ENCODE results near the gene TMEM259. TPM values are rescaled to one million over a fixed set of nuclear protein-coding genes. Genes with fewer than 3 reads are reported as not detected.

TMEM259 gene
- total and polyA plus RNA-seq, 7 donors = 67.1 to 133 (median 88.8) TPM

- intact Hi-C loops (cut with DNase I) = no loop called here
- Histone ChIP-seq H3K27me3 (ENCODE audit: insufficient read depth in 3 of 3, low read length in 2 of 3) (peaks cover 0 to 39% (median 21%) of the 10 kb centered on the region in 3 donors), H3K9me3 (no peaks in the 10 kb centered on the region), H3K27ac (no peak overlapping the region), H3K4me3 (no peak overlapping the region), H3K36me3 (ENCODE audit: insufficient read depth in 1 of 2, low read depth in 1 of 2) (peaks cover 0 to 8% of the 10 kb centered on the region in 2 donors), H3K4me1 (no peaks in the 10 kb centered on the region)
- no peak for ATAC-seq
- no peak for TF ChIP-seq CTCF (IDR thresholded peaks at IDR 0.05)
- WGBS, 3 donors = 54 to 64% (median 57%) methylated on average over 23 to 32 of the region's 32 CpGs
- no peak for DNase-seq
Observed at GRCh38 chr19:1004204-1004802, 16.6 kb downstream of the TMEM259 start.

GRCh38 chr19:1003283-1003682 is 17.6 kb downstream of the TMEM259 start:
- Histone ChIP-seq H3K36me3 (ENCODE audit: insufficient read depth in 1 of 2, low read depth in 1 of 2) (no peaks in the 10 kb centered on the region), H3K9me3 (no peaks in the 10 kb centered on the region), H3K4me3 (no peak overlapping the region), H3K27ac (no peak overlapping the region), H3K27me3 (ENCODE audit: insufficient read depth in 3 of 3, low read length in 2 of 3) (peaks cover 0 to 47% (median 28%) of the 10 kb centered on the region in 3 donors), H3K4me1 (no peaks in the 10 kb centered on the region)
- intact Hi-C loops (cut with DNase I) = no loop called here
- ATAC-seq = no peak
- DNase-seq = no peak
- WGBS, 3 donors = 75 to 82% (median 78%) methylated on average over 23 to 37 of the region's 37 CpGs
- TF ChIP-seq CTCF (IDR thresholded peaks at IDR 0.05) = no peak

GRCh38 chr19:1002600-1002999 is 18.3 kb downstream of the TMEM259 start:
- H3K27ac ChIP-seq = no peak overlapping the region
- ATAC-seq = no peak
- no peak overlapping the region for H3K4me3 ChIP-seq
- intact Hi-C loops (cut with DNase I) = no loop called here
- H3K9me3 ChIP-seq = no peaks in the 10 kb centered on the region
- TF ChIP-seq CTCF (IDR thresholded peaks at IDR 0.05) = no peak
- H3K36me3 ChIP-seq (ENCODE audit: insufficient read depth in 1 of 2, low read depth in 1 of 2) = no peaks in the 10 kb centered on the region
- 65 to 68% (median 65%) methylated on average over 4 of the region's 4 CpGs for WGBS, 3 donors
- no peaks in the 10 kb centered on the region for H3K4me1 ChIP-seq
- no peak for DNase-seq
- peaks cover 0 to 54% (median 29%) of the 10 kb centered on the region in 3 donors for H3K27me3 ChIP-seq (ENCODE audit: insufficient read depth in 3 of 3, low read length in 2 of 3)

- no peak overlapping the region for H3K4me3 ChIP-seq
Observed at GRCh38 chr19:1001538-1002166, 19.3 kb downstream of the TMEM259 start.

More at GRCh38 chr19:1001538-1002166, 19.3 kb downstream of the TMEM259 start:
- Histone ChIP-seq H3K36me3 (ENCODE audit: insufficient read depth in 1 of 2, low read depth in 1 of 2) (no peaks in the 10 kb centered on the region), H3K27ac (no peak overlapping the region), H3K27me3 (ENCODE audit: insufficient read depth in 3 of 3, low read length in 2 of 3) (peaks cover 0 to 63% (median 31%) of the 10 kb centered on the region in 3 donors), H3K4me1 (no peaks in the 10 kb centered on the region), H3K9me3 (no peaks in the 10 kb centered on the region)
- peak; percentile 54 to 84 (median 70) for ATAC-seq
- intact Hi-C loops (cut with DNase I) = loop anchor here in 1 of 2 donors (1.0 kb wide), 1 partner anchor 144 kb away; no protein-coding TSS in a partner anchor
- peak; percentile 87 for TF ChIP-seq CTCF (IDR thresholded peaks at IDR 0.05)
- 7 to 12% (median 8%) methylated on average over 18 to 20 of the region's 20 CpGs for WGBS, 3 donors
- peak in 1 of 2 donors; percentile 80 for DNase-seq
